ENCODE measurements around the gene COL23A1. TPM values are rescaled to one million over a fixed set of nuclear protein-coding genes. Genes with fewer than 3 reads are reported as not detected.

Gene COL23A1
- polyA plus RNA-seq, 2 of the 4 experiments (the other 2 are of a cell fraction), result not detected

DNA sequence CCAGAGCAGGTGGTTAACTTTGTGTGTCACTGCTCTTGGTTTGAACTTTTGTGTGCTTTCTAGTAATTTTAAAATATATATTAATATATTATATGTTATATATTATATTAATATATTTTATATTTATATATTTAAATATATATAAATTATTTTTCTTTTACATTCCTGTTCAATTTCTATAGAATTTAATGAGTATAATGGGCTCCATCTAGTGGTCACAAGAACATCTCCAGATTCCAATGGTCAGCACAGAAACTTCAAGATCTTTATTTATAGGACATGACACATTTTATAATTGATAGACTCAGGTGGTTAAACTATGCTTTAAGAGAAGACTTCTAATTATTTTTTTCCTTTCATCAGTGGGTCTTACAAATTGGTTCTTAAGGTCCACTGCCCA lies 39.1 kb downstream of the COL23A1 start:
- FAIRE-seq, result no peak
- TF ChIP-seq, protein P1, sequence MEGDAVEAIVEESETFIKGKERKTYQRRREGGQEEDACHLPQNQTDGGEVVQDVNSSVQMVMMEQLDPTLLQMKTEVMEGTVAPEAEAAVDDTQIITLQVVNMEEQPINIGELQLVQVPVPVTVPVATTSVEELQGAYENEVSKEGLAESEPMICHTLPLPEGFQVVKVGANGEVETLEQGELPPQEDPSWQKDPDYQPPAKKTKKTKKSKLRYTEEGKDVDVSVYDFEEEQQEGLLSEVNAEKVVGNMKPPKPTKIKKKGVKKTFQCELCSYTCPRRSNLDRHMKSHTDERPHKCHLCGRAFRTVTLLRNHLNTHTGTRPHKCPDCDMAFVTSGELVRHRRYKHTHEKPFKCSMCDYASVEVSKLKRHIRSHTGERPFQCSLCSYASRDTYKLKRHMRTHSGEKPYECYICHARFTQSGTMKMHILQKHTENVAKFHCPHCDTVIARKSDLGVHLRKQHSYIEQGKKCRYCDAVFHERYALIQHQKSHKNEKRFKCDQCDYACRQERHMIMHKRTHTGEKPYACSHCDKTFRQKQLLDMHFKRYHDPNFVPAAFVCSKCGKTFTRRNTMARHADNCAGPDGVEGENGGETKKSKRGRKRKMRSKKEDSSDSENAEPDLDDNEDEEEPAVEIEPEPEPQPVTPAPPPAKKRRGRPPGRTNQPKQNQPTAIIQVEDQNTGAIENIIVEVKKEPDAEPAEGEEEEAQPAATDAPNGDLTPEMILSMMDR (IDR thresholded peaks at IDR 0.05), result peak; percentile 35; the same call in 2 of the 3 replicates
- TF ChIP-seq RAD21 (conservative IDR thresholded peaks at IDR 0.05 in 1 of 2, IDR thresholded peaks at IDR 0.05 in 1 of 2), result peak in 1 of 2 experiments; percentile 41; a peak in 1 of 5 replicates
- TF ChIP-seq TP53 (CRISPR knock-in tag; IDR thresholded peaks at IDR 0.05), result no peak
- H3K9me3 ChIP-seq, result peaks cover 18% of the 10 kb centered on the region; the same call in 2 of the 3 replicates
- H3K27ac ChIP-seq, result no peak overlapping the region
- POLR2A ChIA-PET, result no interaction called here
- no peaks in the 10 kb centered on the region for H3K4me1 ChIP-seq
- H3K4me3 ChIP-seq, result no peak overlapping the region
- peak; percentile 16 to 27 for DNase-seq (ENCODE audit: low read depth in 1 of 2, low spot score in 1 of 2)
- H3K4me2 ChIP-seq, result no peak overlapping the region
- no peak for ATAC-seq
- CTCF ChIA-PET, result interaction anchor here (0.8 to 1.8 kb wide), 5 partner anchors 32 to 271 kb away, joined by 3 to 10 read pairs (median 4); no protein-coding TSS in a partner anchor

DNA sequence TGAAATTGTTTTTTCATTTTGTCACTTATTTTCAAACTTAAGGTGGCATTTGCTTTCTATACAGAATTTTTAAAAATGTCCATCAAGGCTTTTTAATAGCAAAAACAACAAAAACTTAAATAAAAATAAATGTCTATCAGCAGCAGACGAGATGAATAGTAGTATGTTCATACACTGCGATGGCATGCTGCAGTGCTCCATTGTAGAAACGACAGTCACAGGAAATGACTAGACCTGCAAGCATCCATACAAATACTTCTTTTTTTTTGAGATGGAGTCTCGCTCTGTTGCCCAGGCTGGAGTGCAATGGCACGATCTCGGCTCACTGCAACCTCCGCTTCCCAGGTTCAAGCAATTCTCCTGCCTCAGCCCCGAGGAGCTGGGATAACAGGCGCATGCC lies 41.4 kb downstream of the COL23A1 start:
- Histone ChIP-seq H3K9me3 (peaks cover 7% of the 10 kb centered on the region; the same call in 2 of the 3 replicates), H3K27ac (no peak overlapping the region), H3K4me2 (no peak overlapping the region), H3K4me1 (no peaks in the 10 kb centered on the region), H3K4me3 (no peak overlapping the region)
- 40% methylated on average over 9 of the region's 9 CpGs for WGBS (ENCODE audit: missing lambda C conversion rate)
- ATAC-seq, result no peak
- DNase-seq (ENCODE audit: low read depth in 1 of 2, low spot score in 1 of 2), result no peak
- POLR2A ChIA-PET, result no interaction called here
- TF ChIP-seq SMC3 (IDR thresholded peaks at IDR 0.05), result no peak
- TF ChIP-seq RAD21 (conservative IDR thresholded peaks at IDR 0.05 in 1 of 2, IDR thresholded peaks at IDR 0.05 in 1 of 2), result no peak
- no peak for TF ChIP-seq MYC (IDR thresholded peaks at IDR 0.05; ENCODE audit: borderline replicate concordance, low read length)
- TF ChIP-seq, protein P2, sequence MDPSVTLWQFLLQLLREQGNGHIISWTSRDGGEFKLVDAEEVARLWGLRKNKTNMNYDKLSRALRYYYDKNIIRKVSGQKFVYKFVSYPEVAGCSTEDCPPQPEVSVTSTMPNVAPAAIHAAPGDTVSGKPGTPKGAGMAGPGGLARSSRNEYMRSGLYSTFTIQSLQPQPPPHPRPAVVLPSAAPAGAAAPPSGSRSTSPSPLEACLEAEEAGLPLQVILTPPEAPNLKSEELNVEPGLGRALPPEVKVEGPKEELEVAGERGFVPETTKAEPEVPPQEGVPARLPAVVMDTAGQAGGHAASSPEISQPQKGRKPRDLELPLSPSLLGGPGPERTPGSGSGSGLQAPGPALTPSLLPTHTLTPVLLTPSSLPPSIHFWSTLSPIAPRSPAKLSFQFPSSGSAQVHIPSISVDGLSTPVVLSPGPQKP (IDR thresholded peaks at IDR 0.05; ENCODE audit: low read depth, low read length), result no peak
- TF ChIP-seq, protein P3, sequence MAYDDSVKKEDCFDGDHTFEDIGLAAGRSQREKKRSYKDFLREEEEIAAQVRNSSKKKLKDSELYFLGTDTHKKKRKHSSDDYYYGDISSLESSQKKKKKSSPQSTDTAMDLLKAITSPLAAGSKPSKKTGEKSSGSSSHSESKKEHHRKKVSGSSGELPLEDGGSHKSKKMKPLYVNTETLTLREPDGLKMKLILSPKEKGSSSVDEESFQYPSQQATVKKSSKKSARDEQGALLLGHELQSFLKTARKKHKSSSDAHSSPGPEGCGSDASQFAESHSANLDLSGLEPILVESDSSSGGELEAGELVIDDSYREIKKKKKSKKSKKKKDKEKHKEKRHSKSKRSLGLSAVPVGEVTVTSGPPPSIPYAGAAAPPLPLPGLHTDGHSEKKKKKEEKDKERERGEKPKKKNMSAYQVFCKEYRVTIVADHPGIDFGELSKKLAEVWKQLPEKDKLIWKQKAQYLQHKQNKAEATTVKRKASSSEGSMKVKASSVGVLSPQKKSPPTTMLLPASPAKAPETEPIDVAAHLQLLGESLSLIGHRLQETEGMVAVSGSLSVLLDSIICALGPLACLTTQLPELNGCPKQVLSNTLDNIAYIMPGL (CRISPR knock-in tag; IDR thresholded peaks at IDR 0.05; ENCODE audit: borderline replicate concordance), result no peak
- TF ChIP-seq, protein P1 (IDR thresholded peaks at IDR 0.05), result no peak
- no peak for TF ChIP-seq NPAS2 (CRISPR knock-in tag; IDR thresholded peaks at IDR 0.05; ENCODE audit: borderline replicate concordance)
- no peak for TF ChIP-seq RNF2 (IDR thresholded peaks at IDR 0.05; ENCODE audit: borderline replicate concordance, low read depth)
- TF ChIP-seq CBX2 (IDR thresholded peaks at IDR 0.05; ENCODE audit: borderline replicate concordance, low read depth), result no peak
- no peak for TF ChIP-seq HOXB13 (CRISPR knock-in tag; IDR thresholded peaks at IDR 0.05; ENCODE audit: low read depth)
- CTCF ChIA-PET, result interaction anchor here (1.9 kb wide), 1 partner anchor 268 kb away, joined by 8 read pairs; no protein-coding TSS in a partner anchor
- FAIRE-seq, result no peak

DNA sequence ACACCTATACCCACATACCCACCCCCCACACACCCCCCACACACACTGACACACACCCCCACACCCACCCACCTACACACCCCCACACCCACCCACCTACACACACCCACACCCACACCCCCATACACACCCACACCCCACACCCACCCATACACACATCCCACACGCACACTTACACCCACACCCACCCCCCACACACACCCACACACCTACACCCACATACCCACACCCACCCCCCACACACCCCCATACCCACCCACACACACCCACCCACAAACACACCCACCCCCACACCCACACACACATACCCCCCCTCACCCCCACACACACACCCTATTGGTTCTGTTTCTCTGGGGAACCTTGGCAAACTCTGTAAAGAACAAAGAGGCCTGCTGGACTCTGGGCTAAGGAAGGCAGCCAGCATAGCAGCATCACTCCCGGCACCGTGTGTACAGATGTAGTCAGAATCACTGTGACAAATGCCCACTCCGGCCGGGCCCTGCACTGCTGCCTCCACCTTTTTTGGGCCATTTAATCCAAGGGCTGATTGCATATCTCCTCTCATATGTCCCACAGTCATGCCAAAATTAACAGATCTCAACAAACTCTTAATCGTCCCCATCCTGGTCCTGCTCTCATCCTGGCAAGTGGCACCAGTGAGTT lies 42.3 kb downstream of the COL23A1 start:
- ATAC-seq (no peak), FAIRE-seq (no peak), DNase-seq (ENCODE audit: low read depth in 1 of 2, low spot score in 1 of 2) (no peak)
- ChIA-PET CTCF (no interaction called here), POLR2A (no interaction called here)
- peaks cover 7% of the 10 kb centered on the region; the same call in 2 of the 3 replicates for H3K9me3 ChIP-seq
- H3K27ac ChIP-seq, result no peak overlapping the region
- 48% methylated on average over 6 of the region's 6 CpGs for WGBS (ENCODE audit: missing lambda C conversion rate)
- no peak overlapping the region for H3K4me3 ChIP-seq
- no peak overlapping the region for H3K4me2 ChIP-seq
- no peaks in the 10 kb centered on the region for H3K4me1 ChIP-seq
- TF ChIP-seq HDAC2 (IDR thresholded peaks at IDR 0.05), result no peak
- no peak for TF ChIP-seq NPAS2 (CRISPR knock-in tag; IDR thresholded peaks at IDR 0.05; ENCODE audit: borderline replicate concordance)
- no peak for TF ChIP-seq NFE2L2 (conservative IDR thresholded peaks at IDR 0.05; ENCODE audit: low read length)
- no peak for TF ChIP-seq FOXS1 (CRISPR knock-in tag; IDR thresholded peaks at IDR 0.05)
- TF ChIP-seq JUN (IDR thresholded peaks at IDR 0.05), result no peak
- TF ChIP-seq, protein P4, sequence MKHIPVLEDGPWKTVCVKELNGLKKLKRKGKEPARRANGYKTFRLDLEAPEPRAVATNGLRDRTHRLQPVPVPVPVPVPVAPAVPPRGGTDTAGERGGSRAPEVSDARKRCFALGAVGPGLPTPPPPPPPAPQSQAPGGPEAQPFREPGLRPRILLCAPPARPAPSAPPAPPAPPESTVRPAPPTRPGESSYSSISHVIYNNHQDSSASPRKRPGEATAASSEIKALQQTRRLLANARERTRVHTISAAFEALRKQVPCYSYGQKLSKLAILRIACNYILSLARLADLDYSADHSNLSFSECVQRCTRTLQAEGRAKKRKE (CRISPR knock-in tag; IDR thresholded peaks at IDR 0.05; ENCODE audit: low read depth), result no peak
- TF ChIP-seq RAD21 (conservative IDR thresholded peaks at IDR 0.05 in 1 of 2, IDR thresholded peaks at IDR 0.05 in 1 of 2), result no peak
- TF ChIP-seq CBX2 (IDR thresholded peaks at IDR 0.05; ENCODE audit: borderline replicate concordance, low read depth), result no peak
- TF ChIP-seq, protein P5, sequence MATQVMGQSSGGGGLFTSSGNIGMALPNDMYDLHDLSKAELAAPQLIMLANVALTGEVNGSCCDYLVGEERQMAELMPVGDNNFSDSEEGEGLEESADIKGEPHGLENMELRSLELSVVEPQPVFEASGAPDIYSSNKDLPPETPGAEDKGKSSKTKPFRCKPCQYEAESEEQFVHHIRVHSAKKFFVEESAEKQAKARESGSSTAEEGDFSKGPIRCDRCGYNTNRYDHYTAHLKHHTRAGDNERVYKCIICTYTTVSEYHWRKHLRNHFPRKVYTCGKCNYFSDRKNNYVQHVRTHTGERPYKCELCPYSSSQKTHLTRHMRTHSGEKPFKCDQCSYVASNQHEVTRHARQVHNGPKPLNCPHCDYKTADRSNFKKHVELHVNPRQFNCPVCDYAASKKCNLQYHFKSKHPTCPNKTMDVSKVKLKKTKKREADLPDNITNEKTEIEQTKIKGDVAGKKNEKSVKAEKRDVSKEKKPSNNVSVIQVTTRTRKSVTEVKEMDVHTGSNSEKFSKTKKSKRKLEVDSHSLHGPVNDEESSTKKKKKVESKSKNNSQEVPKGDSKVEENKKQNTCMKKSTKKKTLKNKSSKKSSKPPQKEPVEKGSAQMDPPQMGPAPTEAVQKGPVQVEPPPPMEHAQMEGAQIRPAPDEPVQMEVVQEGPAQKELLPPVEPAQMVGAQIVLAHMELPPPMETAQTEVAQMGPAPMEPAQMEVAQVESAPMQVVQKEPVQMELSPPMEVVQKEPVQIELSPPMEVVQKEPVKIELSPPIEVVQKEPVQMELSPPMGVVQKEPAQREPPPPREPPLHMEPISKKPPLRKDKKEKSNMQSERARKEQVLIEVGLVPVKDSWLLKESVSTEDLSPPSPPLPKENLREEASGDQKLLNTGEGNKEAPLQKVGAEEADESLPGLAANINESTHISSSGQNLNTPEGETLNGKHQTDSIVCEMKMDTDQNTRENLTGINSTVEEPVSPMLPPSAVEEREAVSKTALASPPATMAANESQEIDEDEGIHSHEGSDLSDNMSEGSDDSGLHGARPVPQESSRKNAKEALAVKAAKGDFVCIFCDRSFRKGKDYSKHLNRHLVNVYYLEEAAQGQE (IDR thresholded peaks at IDR 0.05), result no peak
- TF ChIP-seq RFX5 (IDR thresholded peaks at IDR 0.05), result no peak

Data from A549 (cell line).